ENCODE results near the gene ITGAL.

ITGAL gene

GRCh38 chr16:30567991-30568638, 95.6 kb downstream of the ITGAL start:
- H3K4me1 ChIP-seq (ENCODE audit: insufficient read depth, poor library complexity, severe bottlenecking) = peaks cover 15% of the 10 kb centered on the region
- H3K27ac ChIP-seq (ENCODE audit: poor library complexity, severe bottlenecking) = peak overlapping the region; percentile 66
- no peak for DNase-seq (ENCODE audit: low spot score)
- H3K9me3 ChIP-seq (ENCODE audit: severe bottlenecking) = no peaks in the 10 kb centered on the region
- TF ChIP-seq, protein P1, sequence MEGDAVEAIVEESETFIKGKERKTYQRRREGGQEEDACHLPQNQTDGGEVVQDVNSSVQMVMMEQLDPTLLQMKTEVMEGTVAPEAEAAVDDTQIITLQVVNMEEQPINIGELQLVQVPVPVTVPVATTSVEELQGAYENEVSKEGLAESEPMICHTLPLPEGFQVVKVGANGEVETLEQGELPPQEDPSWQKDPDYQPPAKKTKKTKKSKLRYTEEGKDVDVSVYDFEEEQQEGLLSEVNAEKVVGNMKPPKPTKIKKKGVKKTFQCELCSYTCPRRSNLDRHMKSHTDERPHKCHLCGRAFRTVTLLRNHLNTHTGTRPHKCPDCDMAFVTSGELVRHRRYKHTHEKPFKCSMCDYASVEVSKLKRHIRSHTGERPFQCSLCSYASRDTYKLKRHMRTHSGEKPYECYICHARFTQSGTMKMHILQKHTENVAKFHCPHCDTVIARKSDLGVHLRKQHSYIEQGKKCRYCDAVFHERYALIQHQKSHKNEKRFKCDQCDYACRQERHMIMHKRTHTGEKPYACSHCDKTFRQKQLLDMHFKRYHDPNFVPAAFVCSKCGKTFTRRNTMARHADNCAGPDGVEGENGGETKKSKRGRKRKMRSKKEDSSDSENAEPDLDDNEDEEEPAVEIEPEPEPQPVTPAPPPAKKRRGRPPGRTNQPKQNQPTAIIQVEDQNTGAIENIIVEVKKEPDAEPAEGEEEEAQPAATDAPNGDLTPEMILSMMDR (IDR thresholded peaks at IDR 0.05; ENCODE audit: poor library complexity, severe bottlenecking) = no peak
- no peaks in the 10 kb centered on the region for H3K36me3 ChIP-seq (ENCODE audit: low read depth)
- no peaks in the 10 kb centered on the region for H3K27me3 ChIP-seq (ENCODE audit: insufficient read depth, poor library complexity, severe bottlenecking)
- H3K4me3 ChIP-seq (ENCODE audit: severe bottlenecking) = no peak overlapping the region
- ATAC-seq (ENCODE audit: low read depth) = peak; percentile 61

DNA sequence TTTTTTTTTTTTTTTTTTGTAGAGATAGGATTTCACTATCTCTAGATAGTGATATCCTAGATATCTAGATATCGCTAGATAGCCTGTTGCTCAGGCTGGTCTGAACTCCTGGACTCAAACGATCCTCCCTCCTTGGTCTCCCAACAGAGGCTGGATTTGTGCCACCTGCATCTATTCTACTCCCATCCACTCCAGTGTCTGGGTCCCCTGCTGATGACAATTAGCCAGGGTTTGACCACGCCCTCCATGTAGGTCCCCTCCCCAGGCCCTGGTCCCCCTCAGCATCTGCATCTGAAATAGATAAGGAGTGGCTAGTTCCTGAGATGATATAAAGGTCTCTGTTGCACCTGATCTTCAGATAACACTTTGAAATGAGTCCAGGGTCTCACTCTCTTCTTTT, 96.7 kb downstream of the ITGAL start:
- TF ChIP-seq, protein P1 (IDR thresholded peaks at IDR 0.05; ENCODE audit: poor library complexity, severe bottlenecking) = no peak
- ATAC-seq (ENCODE audit: low read depth) (no peak), DNase-seq (ENCODE audit: low spot score) (no peak)
- no peak overlapping the region for H3K4me3 ChIP-seq (ENCODE audit: severe bottlenecking)
- H3K27ac ChIP-seq (ENCODE audit: poor library complexity, severe bottlenecking) = peak overlapping the region; percentile 66
- H3K27me3 ChIP-seq (ENCODE audit: insufficient read depth, poor library complexity, severe bottlenecking) = no peaks in the 10 kb centered on the region
- peaks cover 15% of the 10 kb centered on the region for H3K4me1 ChIP-seq (ENCODE audit: insufficient read depth, poor library complexity, severe bottlenecking)
- no peaks in the 10 kb centered on the region for H3K9me3 ChIP-seq (ENCODE audit: severe bottlenecking)
- H3K36me3 ChIP-seq (ENCODE audit: low read depth) = peaks cover 4% of the 10 kb centered on the region; the same call in 1 of the 2 replicates

GRCh38 chr16:30569746-30570635, 97.4 kb downstream of the ITGAL start:
- H3K9me3 ChIP-seq (ENCODE audit: severe bottlenecking) = no peaks in the 10 kb centered on the region
- H3K4me1 ChIP-seq (ENCODE audit: insufficient read depth, poor library complexity, severe bottlenecking) = peaks cover 15% of the 10 kb centered on the region
- H3K36me3 ChIP-seq (ENCODE audit: low read depth) = peaks cover 4% of the 10 kb centered on the region; the same call in 1 of the 2 replicates
- TF ChIP-seq, protein P1 (IDR thresholded peaks at IDR 0.05; ENCODE audit: poor library complexity, severe bottlenecking) = no peak
- ATAC-seq (ENCODE audit: low read depth) (no peak), DNase-seq (ENCODE audit: low spot score) (no peak)
- H3K27ac ChIP-seq (ENCODE audit: poor library complexity, severe bottlenecking) = peak overlapping the region; percentile 83
- no peaks in the 10 kb centered on the region for H3K27me3 ChIP-seq (ENCODE audit: insufficient read depth, poor library complexity, severe bottlenecking)
- H3K4me3 ChIP-seq (ENCODE audit: severe bottlenecking) = no peak overlapping the region

DNA sequence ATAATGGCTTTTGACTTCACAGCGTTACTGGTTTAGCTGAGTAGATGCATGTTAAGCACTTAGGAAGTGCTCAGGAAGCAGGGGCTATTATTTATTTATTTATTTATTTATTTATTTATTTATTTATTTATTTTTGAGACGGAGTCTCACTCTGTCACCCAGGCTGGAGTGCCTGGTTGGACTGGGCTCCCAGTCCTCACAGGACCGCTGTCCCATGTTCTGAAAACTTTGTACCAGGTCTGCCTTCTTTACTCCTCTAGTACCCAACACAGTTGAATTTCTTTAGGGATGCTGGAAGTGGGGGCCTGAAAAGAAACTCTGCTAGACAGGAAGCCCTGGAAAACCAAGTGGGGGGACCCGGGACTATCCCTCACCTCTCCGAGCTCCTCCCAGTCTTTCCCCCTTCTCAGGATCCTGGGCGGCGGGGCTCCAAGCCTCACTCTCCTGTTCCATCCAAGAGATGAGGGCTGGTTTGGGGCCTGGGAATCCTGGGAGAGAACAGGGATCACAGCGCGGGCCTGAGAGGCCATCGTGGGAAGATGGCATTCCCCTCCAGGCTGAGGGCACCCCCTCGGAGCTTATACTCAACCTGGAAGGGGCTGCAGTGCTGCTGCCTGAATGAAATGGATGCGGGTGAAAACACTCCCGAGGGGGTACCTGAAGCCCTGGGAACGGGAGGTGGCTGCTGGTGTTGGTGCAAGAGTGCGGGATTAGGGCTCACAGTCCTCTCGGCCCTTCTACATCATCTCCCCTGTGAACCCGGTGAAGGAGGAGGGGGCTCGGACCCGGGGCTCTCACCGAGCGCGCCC, 98.3 kb downstream of the ITGAL start:
- Histone ChIP-seq H3K9me3 (ENCODE audit: severe bottlenecking) (no peaks in the 10 kb centered on the region), H3K4me3 (ENCODE audit: severe bottlenecking) (peak overlapping the region; percentile 56), H3K4me1 (ENCODE audit: insufficient read depth, poor library complexity, severe bottlenecking) (peaks cover 15% of the 10 kb centered on the region), H3K27ac (ENCODE audit: poor library complexity, severe bottlenecking) (peak overlapping the region; percentile 83), H3K27me3 (ENCODE audit: insufficient read depth, poor library complexity, severe bottlenecking) (no peaks in the 10 kb centered on the region), H3K36me3 (ENCODE audit: low read depth) (peaks cover 4% of the 10 kb centered on the region; the same call in 1 of the 2 replicates)
- TF ChIP-seq, protein P1 (IDR thresholded peaks at IDR 0.05; ENCODE audit: poor library complexity, severe bottlenecking) = no peak
- peak; percentile 0; the same call in 1 of the 3 replicates for ATAC-seq (ENCODE audit: low read depth)
- DNase-seq (ENCODE audit: low spot score) = no peak

Data from RWPE2 (cell line).